ENCODE measurements around the gene RHBDD2.
A peak's percentile ranks its signal among the peaks of the same experiment; 100 is the strongest.
"Not testable (repeated sequence)": the region's sequence is repeated elsewhere in the genome, so short reads cannot be mapped to it uniquely, and the experiment has no call there.

RHBDD2 gene

GRCh38 chr7:75878769-75879611, at the start of gene RHBDD2:
TSS of gene RHBDD2 (plus strand) at chr7:75879034. CDS start at chr7:75879083, 49 bp downstream.
- Histone ChIP-seq H3K27me3 (ENCODE audit: control insufficient read depth, insufficient read depth, low read length) (no peaks in the 10 kb centered on the region), H3K27ac (ENCODE audit: low read depth, low read length) (peak within 1 kb of the TSS; percentile 76), H3K4me3 (ENCODE audit: low read length) (peak within 1 kb of the TSS; percentile 97), H3K4me1 (ENCODE audit: control insufficient read depth, insufficient read depth, low read length) (peaks cover 7% of the 10 kb centered on the region), H3K9ac (ENCODE audit: low read length) (peak within 1 kb of the TSS; percentile 70), H3K36me3 (ENCODE audit: control insufficient read depth, insufficient read depth, low read length) (peaks cover 17% of the 10 kb centered on the region)

- H3K36me3 ChIP-seq (ENCODE audit: control insufficient read depth, insufficient read depth, low read length); H3K4me1 ChIP-seq (ENCODE audit: control insufficient read depth, insufficient read depth, low read length); H3K9ac ChIP-seq (ENCODE audit: low read length); H3K4me3 ChIP-seq (ENCODE audit: low read length); H3K27ac ChIP-seq (ENCODE audit: low read depth, low read length); H3K27me3 ChIP-seq (ENCODE audit: control insufficient read depth, insufficient read depth, low read length): not testable (repeated sequence)
These were observed 49.2 kb upstream of the RHBDD2 start for GRCh38 chr7:75829656-75830055.

GRCh38 chr7:75830978-75831377, 47.9 kb upstream of the RHBDD2 start:
- H3K9ac ChIP-seq (ENCODE audit: low read length) = no peak overlapping the region
- H3K27ac ChIP-seq (ENCODE audit: low read depth, low read length) = no peak overlapping the region
- no peaks in the 10 kb centered on the region for H3K4me1 ChIP-seq (ENCODE audit: control insufficient read depth, insufficient read depth, low read length)
- no peaks in the 10 kb centered on the region for H3K36me3 ChIP-seq (ENCODE audit: control insufficient read depth, insufficient read depth, low read length)
- H3K27me3 ChIP-seq (ENCODE audit: control insufficient read depth, insufficient read depth, low read length) = no peaks in the 10 kb centered on the region
- no peak overlapping the region for H3K4me3 ChIP-seq (ENCODE audit: low read length)

GRCh38 chr7:75833662-75834061, 45.2 kb upstream of the RHBDD2 start:
- not testable (repeated sequence) for H3K27ac ChIP-seq (ENCODE audit: low read depth, low read length); H3K4me3 ChIP-seq (ENCODE audit: low read length); H3K4me1 ChIP-seq (ENCODE audit: control insufficient read depth, insufficient read depth, low read length); H3K9ac ChIP-seq (ENCODE audit: low read length); H3K36me3 ChIP-seq (ENCODE audit: control insufficient read depth, insufficient read depth, low read length); H3K27me3 ChIP-seq (ENCODE audit: control insufficient read depth, insufficient read depth, low read length)

- no peaks in the 10 kb centered on the region for H3K4me1 ChIP-seq (ENCODE audit: control insufficient read depth, insufficient read depth, low read length)
- no peak overlapping the region for H3K9ac ChIP-seq (ENCODE audit: low read length)
- no peaks in the 10 kb centered on the region for H3K27me3 ChIP-seq (ENCODE audit: control insufficient read depth, insufficient read depth, low read length)
- H3K36me3 ChIP-seq (ENCODE audit: control insufficient read depth, insufficient read depth, low read length) = no peaks in the 10 kb centered on the region
- no peak overlapping the region for H3K4me3 ChIP-seq (ENCODE audit: low read length)
- H3K27ac ChIP-seq (ENCODE audit: low read depth, low read length) = no peak overlapping the region
These were observed 43.0 kb upstream of the RHBDD2 start for GRCh38 chr7:75835688-75836285.

- Histone ChIP-seq H3K27ac (ENCODE audit: low read depth, low read length) (no peak overlapping the region), H3K36me3 (ENCODE audit: control insufficient read depth, insufficient read depth, low read length) (no peaks in the 10 kb centered on the region), H3K4me3 (ENCODE audit: low read length) (no peak overlapping the region), H3K9ac (ENCODE audit: low read length) (no peak overlapping the region), H3K4me1 (ENCODE audit: control insufficient read depth, insufficient read depth, low read length) (no peaks in the 10 kb centered on the region), H3K27me3 (ENCODE audit: control insufficient read depth, insufficient read depth, low read length) (no peaks in the 10 kb centered on the region)
These were observed 42.0 kb upstream of the RHBDD2 start for GRCh38 chr7:75836798-75837197.

- not testable (repeated sequence) for H3K4me1 ChIP-seq (ENCODE audit: control insufficient read depth, insufficient read depth, low read length); H3K27ac ChIP-seq (ENCODE audit: low read depth, low read length); H3K4me3 ChIP-seq (ENCODE audit: low read length); H3K9ac ChIP-seq (ENCODE audit: low read length); H3K27me3 ChIP-seq (ENCODE audit: control insufficient read depth, insufficient read depth, low read length); H3K36me3 ChIP-seq (ENCODE audit: control insufficient read depth, insufficient read depth, low read length)
These were observed 40.4 kb upstream of the RHBDD2 start for GRCh38 chr7:75838281-75838930.

GRCh38 chr7:75840029-75840428, 38.8 kb upstream of the RHBDD2 start:
- Histone ChIP-seq H3K4me1 (ENCODE audit: control insufficient read depth, insufficient read depth, low read length) (no peaks in the 10 kb centered on the region), H3K36me3 (ENCODE audit: control insufficient read depth, insufficient read depth, low read length) (no peaks in the 10 kb centered on the region)

GRCh38 chr7:75842836-75843446, 35.9 kb upstream of the RHBDD2 start:
- Histone ChIP-seq H3K27me3 (ENCODE audit: control insufficient read depth, insufficient read depth, low read length) (no peaks in the 10 kb centered on the region), H3K4me3 (ENCODE audit: low read length) (no peak overlapping the region), H3K27ac (ENCODE audit: low read depth, low read length) (no peak overlapping the region), H3K36me3 (ENCODE audit: control insufficient read depth, insufficient read depth, low read length) (no peaks in the 10 kb centered on the region), H3K9ac (ENCODE audit: low read length) (no peak overlapping the region), H3K4me1 (ENCODE audit: control insufficient read depth, insufficient read depth, low read length) (no peaks in the 10 kb centered on the region)

More at GRCh38 chr7:75840029-75840428, 38.8 kb upstream of the RHBDD2 start:
- H3K27me3 ChIP-seq (ENCODE audit: control insufficient read depth, insufficient read depth, low read length) = no peaks in the 10 kb centered on the region
- no peak overlapping the region for H3K9ac ChIP-seq (ENCODE audit: low read length)
- no peak overlapping the region for H3K4me3 ChIP-seq (ENCODE audit: low read length)
- H3K27ac ChIP-seq (ENCODE audit: low read depth, low read length) = no peak overlapping the region

- Histone ChIP-seq H3K27me3 (ENCODE audit: control insufficient read depth, insufficient read depth, low read length) (no peaks in the 10 kb centered on the region), H3K4me3 (ENCODE audit: low read length) (no peak overlapping the region), H3K4me1 (ENCODE audit: control insufficient read depth, insufficient read depth, low read length) (no peaks in the 10 kb centered on the region), H3K9ac (ENCODE audit: low read length) (no peak overlapping the region), H3K27ac (ENCODE audit: low read depth, low read length) (no peak overlapping the region), H3K36me3 (ENCODE audit: control insufficient read depth, insufficient read depth, low read length) (no peaks in the 10 kb centered on the region)
These were observed 35.2 kb upstream of the RHBDD2 start for GRCh38 chr7:75843613-75844116.

GRCh38 chr7:75844158-75844557, 34.7 kb upstream of the RHBDD2 start:
- H3K27ac ChIP-seq (ENCODE audit: low read depth, low read length) = no peak overlapping the region
- no peaks in the 10 kb centered on the region for H3K36me3 ChIP-seq (ENCODE audit: control insufficient read depth, insufficient read depth, low read length)

GRCh38 chr7:75845132-75845531, 33.7 kb upstream of the RHBDD2 start:
- H3K4me1 ChIP-seq (ENCODE audit: control insufficient read depth, insufficient read depth, low read length); H3K36me3 ChIP-seq (ENCODE audit: control insufficient read depth, insufficient read depth, low read length); H3K4me3 ChIP-seq (ENCODE audit: low read length); H3K27ac ChIP-seq (ENCODE audit: low read depth, low read length); H3K9ac ChIP-seq (ENCODE audit: low read length); H3K27me3 ChIP-seq (ENCODE audit: control insufficient read depth, insufficient read depth, low read length): not testable (repeated sequence)

More at GRCh38 chr7:75844158-75844557, 34.7 kb upstream of the RHBDD2 start:
- H3K4me3 ChIP-seq (ENCODE audit: low read length) = no peak overlapping the region
- no peak overlapping the region for H3K9ac ChIP-seq (ENCODE audit: low read length)
- no peaks in the 10 kb centered on the region for H3K27me3 ChIP-seq (ENCODE audit: control insufficient read depth, insufficient read depth, low read length)
- no peaks in the 10 kb centered on the region for H3K4me1 ChIP-seq (ENCODE audit: control insufficient read depth, insufficient read depth, low read length)

All from rectal smooth muscle tissue (tissue), 1 donor.